GM19455 (cell line): ENCODE measurements around the gene ARSK.

Experiments used
- ATAC-seq: cut with Tn5 transposase; IDR thresholded peaks from one replicate; pipeline ENCODE4 v1.9.1; 2021; ENCODE audit not compliant: unreplicated experiment

ARSK gene

DNA sequence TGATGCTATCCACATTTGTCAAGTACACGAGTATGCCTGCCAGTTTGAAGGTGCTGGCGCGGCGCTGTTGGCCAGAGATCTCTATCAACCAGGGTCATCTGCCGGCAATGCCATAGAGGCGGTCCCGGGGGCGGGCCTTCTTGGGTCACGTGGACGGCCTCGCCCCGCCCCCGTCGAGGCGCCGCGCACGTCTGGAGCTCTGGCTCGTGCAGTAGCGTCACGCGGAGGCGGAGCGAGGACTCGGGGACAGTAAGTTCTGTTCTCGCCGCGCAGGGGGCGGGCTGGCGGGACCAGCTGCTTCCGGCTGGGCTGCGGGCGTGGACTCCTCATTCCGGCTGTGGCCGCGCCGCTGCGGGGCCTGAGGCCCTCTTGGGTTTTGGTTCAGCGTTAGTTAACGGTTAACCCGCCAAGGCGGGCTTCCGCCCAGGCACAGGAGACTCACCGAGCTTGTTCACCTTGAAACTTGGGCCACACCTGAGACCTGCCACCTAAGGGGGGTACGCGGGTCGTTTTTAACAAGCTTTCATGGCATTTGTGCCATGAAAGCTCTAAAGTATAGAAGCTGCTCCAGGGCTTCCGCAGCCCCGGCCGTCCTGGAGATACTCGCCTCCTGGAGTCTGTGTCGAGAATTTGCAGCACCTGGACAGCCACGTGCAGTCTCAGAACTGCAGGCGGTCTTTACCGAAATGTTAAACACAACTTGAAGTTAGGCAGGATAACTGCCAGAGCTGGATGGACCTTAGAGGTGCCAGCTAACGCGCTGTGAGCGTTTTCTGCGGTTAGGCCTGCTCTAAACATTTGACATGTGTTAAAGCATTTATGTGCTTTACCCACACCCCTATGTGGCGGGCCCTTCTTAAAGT is 91.9 kb downstream of the ARSK start, which contains the start of gene RFESD:
TSS of gene RFESD (plus strand) at position 209 of the 863 bp plus-strand sequence. CDS start 5,495 bp downstream, outside the sequence.
- peak; percentile 97 for ATAC-seq

DNA sequence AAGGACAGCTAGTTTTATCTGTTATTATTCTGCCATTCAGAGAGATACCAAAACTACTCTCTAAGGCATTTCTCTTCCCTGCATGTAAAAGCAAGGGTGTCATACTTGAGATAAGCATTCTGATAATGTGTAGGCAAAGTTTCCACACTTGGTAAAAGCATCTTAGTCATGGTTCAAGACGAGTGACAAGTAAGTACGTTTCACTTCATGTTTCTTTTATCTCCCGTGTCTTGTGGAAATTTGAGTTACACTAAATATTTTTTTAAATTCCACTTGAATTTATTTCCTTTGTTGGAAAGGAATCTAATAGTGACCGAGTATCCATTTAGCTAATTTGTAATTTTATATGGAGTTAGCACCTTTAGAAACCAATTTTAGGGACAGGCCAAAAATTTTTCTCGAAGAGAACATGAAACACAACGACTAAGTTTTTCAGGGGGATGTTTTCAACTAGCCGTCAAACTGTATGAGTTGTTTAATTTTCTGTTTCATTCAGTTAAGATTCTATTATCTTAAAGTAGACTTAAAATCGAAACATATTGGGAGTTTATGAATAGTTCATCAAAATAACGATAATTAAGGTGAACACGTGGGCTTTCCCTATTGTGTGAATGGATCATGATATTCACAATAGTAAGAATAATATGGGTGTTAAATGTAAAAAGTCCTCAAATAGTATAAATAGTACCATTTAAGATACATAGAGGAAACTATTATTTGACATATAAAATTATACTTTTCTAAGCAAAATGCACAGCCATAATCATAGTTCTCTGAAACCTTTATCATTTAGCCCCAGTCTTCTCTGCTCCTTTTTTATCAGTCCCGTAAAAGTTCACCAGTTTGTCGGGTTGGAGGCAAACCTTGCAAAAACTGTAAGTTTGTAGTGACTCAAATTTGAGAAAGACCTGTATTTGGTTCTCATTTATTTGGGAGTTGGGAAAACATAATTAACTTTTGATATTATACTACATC is 93.3 kb downstream of the ARSK start:
- ATAC-seq, result no peak

DNA sequence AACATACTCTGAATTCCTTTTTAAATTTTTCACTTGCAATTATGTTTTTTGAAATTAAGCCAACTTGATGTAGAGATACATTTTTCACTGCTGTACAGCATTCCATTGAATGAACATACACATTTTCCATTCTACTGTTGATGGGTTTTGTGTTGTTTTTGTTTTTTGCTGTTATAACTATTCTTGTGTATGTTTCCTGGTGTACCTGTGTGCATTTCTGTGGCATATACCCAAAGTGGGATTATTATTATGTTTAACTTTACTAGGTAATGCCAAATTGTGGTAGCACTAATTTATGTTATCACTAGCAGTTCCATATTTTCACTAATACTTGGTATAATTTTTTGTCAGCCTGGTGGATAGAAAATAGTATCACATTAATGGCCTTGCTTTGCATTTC is 94.4 kb downstream of the ARSK start:
- ATAC-seq, result no peak

DNA sequence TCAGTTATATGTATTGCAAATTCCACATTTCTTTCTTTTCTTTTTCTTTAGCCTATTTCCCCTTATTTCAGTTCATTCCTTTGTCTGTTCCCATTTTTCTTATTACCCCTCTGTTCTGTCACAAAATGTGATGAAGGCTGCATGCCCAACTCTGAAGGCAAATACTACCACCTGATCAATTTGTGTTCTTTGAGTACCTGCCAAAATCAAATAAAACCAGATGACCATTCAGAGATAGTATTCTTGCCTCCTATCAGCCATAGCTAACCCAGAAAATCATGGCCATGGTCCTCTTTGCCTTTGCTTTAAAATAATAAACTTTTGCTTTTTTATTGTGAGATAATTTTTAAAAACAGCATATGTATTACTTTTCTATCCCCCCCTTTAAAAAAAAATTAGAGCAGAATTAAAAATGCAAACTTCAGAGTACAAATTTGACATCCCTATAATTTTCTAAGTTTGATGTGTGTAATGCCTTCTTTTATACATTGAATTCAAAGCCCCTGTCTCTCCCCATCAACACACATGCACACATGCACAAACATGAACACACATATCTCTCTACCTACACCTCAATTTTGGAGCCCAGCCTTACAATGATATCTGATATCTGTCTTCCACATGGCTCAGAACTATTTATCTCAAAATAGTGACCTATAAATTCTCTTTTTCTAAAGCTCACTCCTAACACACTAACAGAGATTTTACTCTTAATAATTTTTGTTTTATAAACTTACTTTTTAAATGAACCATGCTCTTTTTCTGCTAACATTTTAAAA is 95.1 kb downstream of the ARSK start:
- no peak for ATAC-seq

DNA sequence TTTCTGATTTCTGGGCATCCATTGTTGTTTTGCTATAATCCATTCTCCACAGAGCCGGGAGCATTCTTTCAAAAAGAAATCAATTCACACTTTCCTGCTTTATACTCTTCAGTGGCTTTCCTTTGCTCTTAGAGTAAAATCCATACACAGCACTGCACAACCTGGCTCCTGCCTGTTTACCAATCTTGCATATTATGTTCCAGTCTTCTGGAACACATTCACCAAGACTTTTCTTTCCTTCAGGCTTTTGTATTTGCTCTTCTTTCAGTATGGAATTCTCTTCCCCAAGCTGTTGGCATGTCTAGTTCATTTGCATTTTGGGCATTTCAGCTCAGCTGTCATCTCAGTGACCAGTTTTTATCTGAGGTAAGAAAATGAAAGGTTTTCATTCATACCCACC is 97.9 kb downstream of the ARSK start:
- no peak for ATAC-seq

DNA sequence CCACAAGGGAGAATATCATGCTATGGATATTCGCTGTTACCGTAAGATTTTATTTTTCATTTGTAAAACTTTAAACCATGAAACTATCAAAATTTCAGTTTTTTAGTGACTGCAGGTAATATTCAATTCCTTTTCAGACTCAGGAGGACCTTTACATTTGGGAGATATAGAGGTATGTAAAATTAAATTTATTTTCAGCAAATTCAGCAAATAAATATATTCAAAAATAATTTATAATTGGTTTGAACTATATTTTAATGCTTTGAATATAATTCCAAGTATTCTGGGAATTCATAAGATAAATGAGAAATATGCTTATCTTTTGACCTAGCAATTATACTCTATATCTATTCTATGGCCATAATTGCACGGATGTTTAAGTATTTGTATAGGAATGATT is 99.3 kb downstream of the ARSK start:
- no peak for ATAC-seq
